Measurements from ENCODE around the gene HRC.

HRC gene

GRCh38 chr19:49118565-49119410, 36.4 kb downstream of the HRC start, which contains the start of gene C19orf73:
TSS of gene C19orf73 (minus strand) at chr19:49119143. CDS start at chr19:49119022, 121 bp downstream.
- peak; percentile 94 to 96 for DNase-seq (ENCODE audit: low read depth in 2 of 2)
- no peak for TF ChIP-seq CTCF (IDR thresholded peaks at IDR 0.05; ENCODE audit: low read depth, low read length)

GRCh38 chr19:49117677-49118564, 37.3 kb downstream of the HRC start:
- H3K4me3 ChIP-seq (replicated peaks in 1 of 2; ENCODE audit: low read depth in 2 of 2, low read length in 2 of 2) = peak overlapping the region; percentile 71 to 76
- no peak for DNase-seq (ENCODE audit: low read depth in 2 of 2)
- no peak for TF ChIP-seq CTCF (IDR thresholded peaks at IDR 0.05; ENCODE audit: low read depth, low read length)

More at GRCh38 chr19:49118565-49119410, 36.4 kb downstream of the HRC start, which contains the start of gene C19orf73:
- peak within 1 kb of the TSS; percentile 71 to 76 for H3K4me3 ChIP-seq (replicated peaks in 1 of 2; ENCODE audit: low read depth in 2 of 2, low read length in 2 of 2)

- H3K4me3 ChIP-seq (replicated peaks in 1 of 2; ENCODE audit: low read depth in 2 of 2, low read length in 2 of 2) = no peak overlapping the region
- no peak for DNase-seq (ENCODE audit: low read depth in 2 of 2)
- no peak for TF ChIP-seq CTCF (IDR thresholded peaks at IDR 0.05; ENCODE audit: low read depth, low read length)
These were observed 38.7 kb downstream of the HRC start for GRCh38 chr19:49116544-49116943.

- DNase-seq (ENCODE audit: low read depth in 2 of 2) = peak; percentile 39 to 68
- H3K4me3 ChIP-seq (replicated peaks in 1 of 2; ENCODE audit: low read depth in 2 of 2, low read length in 2 of 2) = peak overlapping the region; percentile 73 to 75
- no peak for TF ChIP-seq CTCF (IDR thresholded peaks at IDR 0.05; ENCODE audit: low read depth, low read length)
These were observed 40.4 kb downstream of the HRC start for GRCh38 chr19:49114630-49115363.

GRCh38 chr19:49113762-49114629, 41.2 kb downstream of the HRC start, which contains the start of gene LIN7B:
TSS of gene LIN7B (plus strand) at chr19:49114370. CDS start at chr19:49114405, 35 bp downstream.
- peak; percentile 51 to 72 for DNase-seq (ENCODE audit: low read depth in 2 of 2)
- no peak for TF ChIP-seq CTCF (IDR thresholded peaks at IDR 0.05; ENCODE audit: low read depth, low read length)
- peak within 1 kb of the TSS; percentile 73 to 75 for H3K4me3 ChIP-seq (replicated peaks in 1 of 2; ENCODE audit: low read depth in 2 of 2, low read length in 2 of 2)
